Naive thymus-derived CD8-positive, alpha-beta T cell (primary cell): ENCODE data around the gene MGMT. TPM values are rescaled to one million over a fixed set of nuclear protein-coding genes. Genes with fewer than 3 reads are reported as not detected.

ENCODE experiments used
- ATAC-seq, 2 donors: fragments of 150-1000 bp; cut with Tn5 transposase in 1 of 2; sonication (Bioruptor Pico), chemical (Tn5 transposase) in 1 of 2; 1 replicate in 1 of 2; 2 replicates in 1 of 2; pipeline ENCODE4 v1.10.0; 2021; ENCODE audit warnings: mild to moderate bottlenecking in 2 of 2, moderate library complexity in 2 of 2
- POLR2A ChIA-PET: fragments of 350-600 bp; sonication (Branson Sonifier 250); formaldehyde crosslinking; loops from one replicate; lab custom pipeline; 2021; ENCODE audit warnings: antibody characterized with exemption; lab: Charles Lee
- DNase-seq, 10 donors: peaks; one replicate each; pipeline versions ENCODE4 v3.0.0 to v3.0.0-alpha.2; 2020 to 2022
- H3K27ac Mint-ChIP-seq, 10 donors: one replicate each; pipeline ENCODE4 v1.8.0; 2020 to 2022; ENCODE audit warnings: mild to moderate bottlenecking in 10 of 10, mixed read lengths in 10 of 10, moderate library complexity in 4 of 10, inconsistent platforms in 1 of 10
- H3K27me3 Mint-ChIP-seq, 5 donors: one replicate each; pipeline ENCODE4 v1.8.0; 2021 to 2022; ENCODE audit warnings: mixed read lengths in 5 of 5
- H3K36me3 Mint-ChIP-seq, 3 donors: one replicate each; pipeline ENCODE4 v1.8.0; 2020 to 2022; ENCODE audit warnings: mixed read lengths in 3 of 3, mild to moderate bottlenecking in 2 of 3, inconsistent platforms in 1 of 3
- H3K4me1 Mint-ChIP-seq, 4 donors: one replicate each; pipeline ENCODE4 v1.8.0; 2021 to 2022; ENCODE audit warnings: mixed read lengths in 4 of 4
- H3K4me3 Mint-ChIP-seq, 10 donors: one replicate each; pipeline ENCODE4 v1.8.0; 2020 to 2022; ENCODE audit warnings: mild to moderate bottlenecking in 10 of 10, mixed read lengths in 10 of 10, moderate library complexity in 6 of 10, inconsistent platforms in 1 of 10
- H3K9me3 Mint-ChIP-seq, 9 donors: one replicate each; pipeline ENCODE4 v1.8.0; 2020 to 2022; ENCODE audit warnings: mixed read lengths in 9 of 9, mild to moderate bottlenecking in 3 of 9, inconsistent platforms in 1 of 9, moderate library complexity in 1 of 9
- polyA plus RNA-seq, 3 donors: library from polyadenylated mRNA; unstranded; fragments of 300-500 nt; fragmentation: Illumina TruSeq; gene quantifications; one replicate each; pipeline ENCODE4 v1.2.3, GENCODE V29; 2021
- total RNA-seq, 8 experiments: library from RNA in 2 of 8; stranded (reverse) in 2 of 8; gene quantifications; one replicate each; pipeline ENCODE4 v1.2.3 and lab custom pipeline; 2021 to 2026

The MGMT gene
- total and polyA plus RNA-seq, 5 experiments from 2014 or later: 18.9 to 41.7 (median 32.2) TPM

GRCh38 chr10:129598413-129598812 is 131.4 kb downstream of the MGMT start:
- DNase-seq (no peak), ATAC-seq (no peak)
- Mint-ChIP-seq H3K9me3 (peaks cover 0 to 63% (median 28%) of the 10 kb centered on the region in 9 donors), H3K4me3 (no peak overlapping the region), H3K27me3 (no peaks in the 10 kb centered on the region), H3K27ac (no peak overlapping the region), H3K36me3 (peaks cover 40 to 73% (median 41%) of the 10 kb centered on the region in 3 donors), H3K4me1 (peaks cover 0 to 2% (median under 1%) of the 10 kb centered on the region in 4 donors)
- POLR2A ChIA-PET: no interaction called here

- DNase-seq: no peak
- H3K4me1 Mint-ChIP-seq: peaks cover 0 to 2% (median under 1%) of the 10 kb centered on the region in 4 donors
- peaks cover 37 to 70% (median 37%) of the 10 kb centered on the region in 3 donors for H3K36me3 Mint-ChIP-seq
- no peak for ATAC-seq
- POLR2A ChIA-PET: no interaction called here
- no peak overlapping the region for H3K27ac Mint-ChIP-seq
- peaks cover 0 to 55% (median 22%) of the 10 kb centered on the region in 9 donors for H3K9me3 Mint-ChIP-seq
- H3K27me3 Mint-ChIP-seq: no peaks in the 10 kb centered on the region
- H3K4me3 Mint-ChIP-seq: no peak overlapping the region
Measured at GRCh38 chr10:129599160-129599559, 132.1 kb downstream of the MGMT start.

GRCh38 chr10:129601737-129602136 is 134.7 kb downstream of the MGMT start:
- Mint-ChIP-seq H3K36me3 (peaks cover 30 to 64% (median 37%) of the 10 kb centered on the region in 3 donors), H3K4me3 (no peak overlapping the region), H3K27ac (no peak overlapping the region), H3K4me1 (peaks cover 0 to 2% (median under 1%) of the 10 kb centered on the region in 4 donors), H3K9me3 (peaks cover 0 to 45% (median 3%) of the 10 kb centered on the region in 9 donors), H3K27me3 (no peaks in the 10 kb centered on the region)
- POLR2A ChIA-PET: no interaction called here
- DNase-seq (no peak), ATAC-seq (no peak)

DNA sequence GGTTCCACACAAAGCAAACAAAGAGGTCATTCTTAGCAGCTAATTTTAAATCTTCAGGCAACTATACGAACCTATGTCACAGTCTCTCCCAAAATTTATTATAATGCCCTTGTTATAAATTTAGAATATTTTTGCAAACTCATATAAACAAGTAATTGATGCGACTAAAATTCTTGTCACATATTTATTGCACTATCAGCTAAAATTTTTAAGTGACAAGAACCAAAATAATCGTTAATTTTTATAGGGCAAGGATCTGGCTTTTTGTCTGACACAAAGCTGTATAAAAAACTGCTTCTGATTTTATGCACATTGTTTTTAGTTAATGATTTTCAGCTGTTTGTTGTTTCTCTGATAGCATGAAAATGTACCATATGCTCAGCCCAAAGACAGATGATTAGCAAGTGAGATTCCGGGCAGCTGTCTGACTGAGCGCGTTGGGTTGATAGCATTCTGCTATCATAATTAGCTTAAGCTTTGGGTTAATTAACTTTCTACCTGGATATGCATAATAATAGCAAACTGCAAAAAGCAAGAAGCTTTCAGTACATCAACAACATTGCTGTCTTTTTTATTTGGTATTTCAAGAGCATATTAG is 136.0 kb downstream of the MGMT start:
- H3K9me3 Mint-ChIP-seq: peaks cover 0 to 41% (median 0%) of the 10 kb centered on the region in 9 donors
- DNase-seq: no peak
- H3K4me3 Mint-ChIP-seq: no peak overlapping the region
- peaks cover 34 to 61% (median 36%) of the 10 kb centered on the region in 3 donors for H3K36me3 Mint-ChIP-seq
- POLR2A ChIA-PET: no interaction called here
- no peaks in the 10 kb centered on the region for H3K27me3 Mint-ChIP-seq
- no peak overlapping the region for H3K27ac Mint-ChIP-seq
- no peak for ATAC-seq
- H3K4me1 Mint-ChIP-seq: peaks cover 0 to 2% (median under 1%) of the 10 kb centered on the region in 4 donors

DNA sequence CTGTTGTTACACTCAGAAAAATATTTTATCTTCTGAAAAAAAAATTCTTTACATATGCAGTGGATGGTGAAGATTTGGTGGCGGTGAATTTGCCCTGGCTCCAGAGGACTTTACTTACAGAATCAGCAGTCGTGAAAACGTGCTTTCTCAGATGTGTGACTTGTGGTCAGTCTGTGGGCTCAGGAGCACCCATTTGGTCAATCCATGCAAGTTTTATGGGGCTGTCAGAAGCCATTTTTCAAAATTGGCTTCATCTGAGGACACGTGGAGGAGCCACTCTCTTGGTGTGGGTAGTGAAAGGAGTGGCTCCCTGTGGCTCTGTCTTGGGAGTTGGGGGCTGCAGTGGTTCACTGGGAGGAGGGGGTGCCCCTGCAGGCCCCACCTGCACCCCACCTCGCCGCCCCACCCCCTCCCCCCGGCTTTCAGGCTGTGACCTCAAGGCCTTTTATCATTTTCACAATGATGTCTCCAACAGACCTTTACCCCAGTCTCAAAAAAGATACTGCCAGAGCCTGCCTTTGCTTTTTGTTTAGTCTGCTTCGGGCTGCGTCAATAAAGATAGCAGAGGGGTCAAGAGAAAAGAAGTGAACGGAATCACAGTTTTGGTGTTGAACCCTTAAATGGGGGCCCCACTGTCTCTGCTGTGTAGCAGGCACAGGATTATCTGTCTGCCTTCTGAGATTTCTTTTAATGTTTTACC is 137.4 kb downstream of the MGMT start:
- H3K36me3 Mint-ChIP-seq: peaks cover 31 to 51% (median 44%) of the 10 kb centered on the region in 3 donors
- POLR2A ChIA-PET: no interaction called here

GRCh38 chr10:129605266-129605985 is 138.4 kb downstream of the MGMT start:
- H3K36me3 Mint-ChIP-seq: peaks cover 24 to 55% (median 50%) of the 10 kb centered on the region in 3 donors
- peaks cover 0 to 42% (median 3%) of the 10 kb centered on the region in 9 donors for H3K9me3 Mint-ChIP-seq
- ATAC-seq (no peak), DNase-seq (no peak)
- H3K27me3 Mint-ChIP-seq: no peaks in the 10 kb centered on the region
- POLR2A ChIA-PET: no interaction called here
- H3K27ac Mint-ChIP-seq: no peak overlapping the region
- H3K4me1 Mint-ChIP-seq: peaks cover 0 to 2% (median under 1%) of the 10 kb centered on the region in 4 donors
- no peak overlapping the region for H3K4me3 Mint-ChIP-seq

More for the DNA sequence above, 137.4 kb downstream of the MGMT start:
- ATAC-seq (no peak), DNase-seq (no peak)
- Mint-ChIP-seq H3K27ac (no peak overlapping the region), H3K4me1 (peaks cover 0 to 2% (median under 1%) of the 10 kb centered on the region in 4 donors), H3K27me3 (no peaks in the 10 kb centered on the region), H3K4me3 (no peak overlapping the region), H3K9me3 (peaks cover 0 to 38% (median 0%) of the 10 kb centered on the region in 9 donors)

DNA sequence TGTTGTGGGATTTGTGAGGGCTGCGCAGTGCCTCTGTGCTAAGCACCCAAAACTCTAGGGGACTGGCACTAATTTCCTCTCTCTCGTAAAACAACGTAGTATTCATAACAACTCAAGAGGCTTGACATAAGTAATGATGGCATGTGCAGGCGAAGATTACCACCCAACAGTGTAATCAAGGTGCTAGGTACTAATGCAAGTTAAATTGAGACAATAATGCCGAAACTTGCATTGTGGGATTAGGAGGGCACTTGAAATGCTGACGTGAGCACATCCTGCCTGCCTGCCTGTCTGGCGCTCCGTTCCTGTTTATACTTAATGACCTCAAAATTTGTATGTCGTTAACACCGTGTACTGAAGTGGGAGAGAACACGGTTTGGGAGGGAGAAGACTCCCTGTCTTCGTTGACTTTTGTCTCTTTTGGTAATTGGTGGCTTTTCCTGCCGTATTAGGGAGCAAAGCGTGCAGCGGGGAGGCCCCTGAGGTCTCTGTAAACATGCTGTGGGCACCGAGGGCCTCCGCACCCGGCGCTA is 139.0 kb downstream of the MGMT start:
- Mint-ChIP-seq H3K27me3 (no peaks in the 10 kb centered on the region), H3K27ac (no peak overlapping the region), H3K36me3 (peaks cover 29 to 56% (median 53%) of the 10 kb centered on the region in 3 donors), H3K4me3 (peak overlapping the region in 3 of 10 donors; percentile 3 to 19 (median 4)), H3K4me1 (peaks cover 0 to 2% (median under 1%) of the 10 kb centered on the region in 4 donors), H3K9me3 (peaks cover 0 to 48% (median 3%) of the 10 kb centered on the region in 9 donors)
- ATAC-seq (peak; percentile 36 to 39), DNase-seq (no peak)
- POLR2A ChIA-PET: no interaction called here

DNA sequence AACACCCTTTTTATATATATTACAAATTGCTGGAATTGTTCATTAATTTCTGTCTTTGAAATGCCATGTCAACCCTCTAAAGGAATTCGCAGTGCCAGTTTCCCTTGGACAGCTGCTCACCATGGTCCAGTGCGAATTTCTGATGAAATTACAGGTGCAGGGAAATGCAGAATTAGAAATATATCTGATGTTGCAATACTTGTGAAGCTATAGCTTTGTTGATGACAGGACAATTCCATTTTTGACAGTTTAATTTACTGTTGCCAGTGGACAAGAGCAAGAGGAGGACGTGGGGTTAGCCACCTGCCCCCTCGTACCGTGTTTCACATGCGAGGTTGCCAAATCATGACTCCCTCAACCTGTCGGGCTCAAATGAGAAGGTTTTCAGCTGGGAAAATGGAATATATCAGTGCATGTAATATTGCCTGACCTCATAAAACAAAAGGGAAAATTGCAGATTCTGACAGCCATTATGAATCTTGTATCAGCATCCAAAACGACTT is 140.6 kb downstream of the MGMT start:
- H3K27ac Mint-ChIP-seq: no peak overlapping the region
- no peak overlapping the region for H3K4me3 Mint-ChIP-seq
- H3K4me1 Mint-ChIP-seq: peaks cover 0 to 2% (median 0%) of the 10 kb centered on the region in 4 donors
- ATAC-seq: no peak
- no peak for DNase-seq
- POLR2A ChIA-PET: no interaction called here
- H3K9me3 Mint-ChIP-seq: peaks cover 0 to 59% (median 3%) of the 10 kb centered on the region in 9 donors
- no peaks in the 10 kb centered on the region for H3K27me3 Mint-ChIP-seq
- H3K36me3 Mint-ChIP-seq: peaks cover 44 to 54% (median 53%) of the 10 kb centered on the region in 3 donors

DNA sequence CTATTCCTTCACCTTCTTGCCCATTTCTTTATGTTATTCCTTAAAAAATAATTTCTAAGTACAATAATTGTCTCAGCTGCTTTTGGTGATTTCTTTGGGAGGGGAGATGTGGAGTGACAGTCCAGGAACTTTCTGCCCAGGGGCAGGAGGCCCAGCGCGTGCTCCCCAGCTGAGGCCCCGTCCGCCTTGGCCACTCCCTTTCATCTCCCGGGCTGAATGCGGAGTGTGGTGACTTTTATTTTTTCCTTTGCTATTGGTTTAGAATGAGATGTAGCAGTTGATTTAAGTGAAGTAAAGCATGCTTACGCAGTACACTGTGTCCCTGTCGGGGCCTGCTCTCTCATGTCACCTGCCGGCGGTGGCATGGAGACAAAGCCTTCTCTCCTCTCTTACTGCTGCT is 141.6 kb downstream of the MGMT start:
- POLR2A ChIA-PET: no interaction called here
- H3K9me3 Mint-ChIP-seq: peaks cover 0 to 67% (median 7%) of the 10 kb centered on the region in 9 donors
- no peak overlapping the region for H3K27ac Mint-ChIP-seq
- H3K27me3 Mint-ChIP-seq: no peaks in the 10 kb centered on the region
- no peak for DNase-seq
- peaks cover 40 to 55% (median 46%) of the 10 kb centered on the region in 3 donors for H3K36me3 Mint-ChIP-seq
- peaks cover 0 to 2% (median 0%) of the 10 kb centered on the region in 4 donors for H3K4me1 Mint-ChIP-seq
- no peak overlapping the region for H3K4me3 Mint-ChIP-seq
- no peak for ATAC-seq

DNA sequence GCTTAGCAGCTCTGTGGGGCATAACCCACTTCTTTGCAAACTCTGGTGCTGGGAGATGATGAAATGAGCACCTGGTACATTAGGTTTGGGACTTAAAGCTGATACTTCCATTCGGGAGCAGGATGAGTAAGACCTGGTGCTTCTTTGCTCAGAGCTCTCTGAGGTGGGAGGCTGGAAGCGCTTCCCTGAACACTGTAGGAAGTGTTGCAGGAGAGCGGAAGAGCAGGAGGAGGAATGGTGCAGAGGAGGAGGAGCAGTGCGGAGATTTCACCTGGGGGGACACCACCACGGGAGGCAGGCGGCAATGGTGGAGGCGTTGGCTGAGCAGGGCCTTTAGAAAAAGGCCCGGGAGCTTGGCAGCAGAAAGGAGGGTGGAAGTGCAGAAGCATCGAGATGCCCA is 142.5 kb downstream of the MGMT start:
- no peak overlapping the region for H3K27ac Mint-ChIP-seq
- DNase-seq: no peak
- peaks cover 0 to 69% (median 7%) of the 10 kb centered on the region in 9 donors for H3K9me3 Mint-ChIP-seq
- peaks cover 0 to 2% (median 0%) of the 10 kb centered on the region in 4 donors for H3K4me1 Mint-ChIP-seq
- H3K4me3 Mint-ChIP-seq: peak overlapping the region in 1 of 10 donors; percentile 39
- no peaks in the 10 kb centered on the region for H3K27me3 Mint-ChIP-seq
- H3K36me3 Mint-ChIP-seq: peaks cover 35 to 52% (median 45%) of the 10 kb centered on the region in 3 donors
- no peak for ATAC-seq
- POLR2A ChIA-PET: no interaction called here

GRCh38 chr10:129612481-129613109 is 145.6 kb downstream of the MGMT start:
- H3K9me3 Mint-ChIP-seq: peaks cover 0 to 77% (median 25%) of the 10 kb centered on the region in 9 donors
- H3K36me3 Mint-ChIP-seq: peaks cover 41 to 57% (median 46%) of the 10 kb centered on the region in 3 donors
- peaks cover 0 to 9% (median 5%) of the 10 kb centered on the region in 4 donors for H3K4me1 Mint-ChIP-seq
- ATAC-seq (no peak), DNase-seq (no peak)
- H3K4me3 Mint-ChIP-seq: no peak overlapping the region
- H3K27ac Mint-ChIP-seq: no peak overlapping the region
- H3K27me3 Mint-ChIP-seq: no peaks in the 10 kb centered on the region
- POLR2A ChIA-PET: no interaction called here
